ENCODE data around the gene ALDH1L1. TPM values are rescaled to one million over a fixed set of nuclear protein-coding genes. Genes with fewer than 3 reads are reported as not detected.

The ALDH1L1 gene
- total RNA-seq, 2 experiments from 2014 or later = 0.05 to 0.18 TPM

GRCh38 chr3:126060613-126061145 lies 119.7 kb downstream of the ALDH1L1 start:
- ChIA-PET POLR2A (no interaction called here), CTCF (no interaction called here)
- Mint-ChIP-seq H3K36me3 (ENCODE audit: low read depth) (peaks cover 3% of the 10 kb centered on the region), H3K27me3 (no peaks in the 10 kb centered on the region), H3K4me1 (peaks cover 14% of the 10 kb centered on the region), H3K4me3 (no peak overlapping the region), H3K27ac (no peak overlapping the region), H3K9me3 (ENCODE audit: low read depth) (no peaks in the 10 kb centered on the region)
- no peak for ATAC-seq
- DNase-seq = no peak
- intact Hi-C loops (cut with DNase I, micrococcal nuclease) = no loop called here

- no peak overlapping the region for H3K4me3 Mint-ChIP-seq
- intact Hi-C loops (cut with DNase I, micrococcal nuclease) = no loop called here
- ATAC-seq = no peak
- H3K4me1 Mint-ChIP-seq = peaks cover 13% of the 10 kb centered on the region
- no peaks in the 10 kb centered on the region for H3K36me3 Mint-ChIP-seq (ENCODE audit: low read depth)
- DNase-seq = no peak
- POLR2A ChIA-PET = no interaction called here
- CTCF ChIA-PET = interaction anchor here (0.6 kb wide), 1 partner anchor 1493 kb away, joined by 3 read pairs; no protein-coding TSS in a partner anchor
- H3K27me3 Mint-ChIP-seq = no peaks in the 10 kb centered on the region
- no peaks in the 10 kb centered on the region for H3K9me3 Mint-ChIP-seq (ENCODE audit: low read depth)
- H3K27ac Mint-ChIP-seq = no peak overlapping the region
These were observed 121.7 kb downstream of the ALDH1L1 start for GRCh38 chr3:126058666-126059065.

GRCh38 chr3:126057936-126058335 lies 122.5 kb downstream of the ALDH1L1 start:
- H3K27me3 Mint-ChIP-seq = no peaks in the 10 kb centered on the region
- H3K4me3 Mint-ChIP-seq = no peak overlapping the region
- no peaks in the 10 kb centered on the region for H3K36me3 Mint-ChIP-seq (ENCODE audit: low read depth)
- ChIA-PET POLR2A (no interaction called here), CTCF (no interaction called here)
- no peak for DNase-seq
- H3K9me3 Mint-ChIP-seq (ENCODE audit: low read depth) = no peaks in the 10 kb centered on the region
- H3K4me1 Mint-ChIP-seq = peaks cover 16% of the 10 kb centered on the region
- no peak overlapping the region for H3K27ac Mint-ChIP-seq
- intact Hi-C loops (cut with DNase I, micrococcal nuclease) = no loop called here
- no peak for ATAC-seq

- no peak for DNase-seq
- no peaks in the 10 kb centered on the region for H3K36me3 Mint-ChIP-seq (ENCODE audit: low read depth)
- peaks cover 21% of the 10 kb centered on the region for H3K4me1 Mint-ChIP-seq
- H3K9me3 Mint-ChIP-seq (ENCODE audit: low read depth) = no peaks in the 10 kb centered on the region
- no peak overlapping the region for H3K4me3 Mint-ChIP-seq
- intact Hi-C loops (cut with DNase I, micrococcal nuclease) = no loop called here
- CTCF ChIA-PET = no interaction called here
- no peak for ATAC-seq
- POLR2A ChIA-PET = no interaction called here
- no peaks in the 10 kb centered on the region for H3K27me3 Mint-ChIP-seq
- H3K27ac Mint-ChIP-seq = no peak overlapping the region
These were observed 122.9 kb downstream of the ALDH1L1 start for GRCh38 chr3:126057501-126057819.

- peaks cover 25% of the 10 kb centered on the region for H3K4me1 Mint-ChIP-seq
- ChIA-PET POLR2A (interaction anchor here (0.5 kb wide), 1 partner anchor 218 kb away, joined by 3 read pairs; no protein-coding TSS in a partner anchor), CTCF (no interaction called here)
- ATAC-seq (no peak), DNase-seq (no peak)
- H3K27ac Mint-ChIP-seq = no peak overlapping the region
- intact Hi-C loops (cut with DNase I, micrococcal nuclease) = no loop called here
- no peak overlapping the region for H3K4me3 Mint-ChIP-seq
- no peaks in the 10 kb centered on the region for H3K36me3 Mint-ChIP-seq (ENCODE audit: low read depth)
- H3K9me3 Mint-ChIP-seq (ENCODE audit: low read depth) = no peaks in the 10 kb centered on the region
- no peaks in the 10 kb centered on the region for H3K27me3 Mint-ChIP-seq
These were observed 123.5 kb downstream of the ALDH1L1 start for GRCh38 chr3:126056681-126057500.

GRCh38 chr3:126056088-126056487 lies 124.3 kb downstream of the ALDH1L1 start:
- ATAC-seq = no peak
- POLR2A ChIA-PET = no interaction called here
- DNase-seq = no peak

GRCh38 chr3:126054870-126055269 lies 125.5 kb downstream of the ALDH1L1 start:
- Mint-ChIP-seq H3K36me3 (ENCODE audit: low read depth) (no peaks in the 10 kb centered on the region), H3K4me3 (no peak overlapping the region), H3K27ac (no peak overlapping the region), H3K4me1 (peaks cover 25% of the 10 kb centered on the region), H3K9me3 (ENCODE audit: low read depth) (no peaks in the 10 kb centered on the region), H3K27me3 (no peaks in the 10 kb centered on the region)
- no peak for ATAC-seq
- intact Hi-C loops (cut with DNase I, micrococcal nuclease) = no loop called here
- ChIA-PET CTCF (no interaction called here), POLR2A (no interaction called here)
- DNase-seq = no peak

More at GRCh38 chr3:126056088-126056487, 124.3 kb downstream of the ALDH1L1 start:
- peaks cover 25% of the 10 kb centered on the region for H3K4me1 Mint-ChIP-seq
- H3K9me3 Mint-ChIP-seq (ENCODE audit: low read depth) = no peaks in the 10 kb centered on the region
- no peaks in the 10 kb centered on the region for H3K36me3 Mint-ChIP-seq (ENCODE audit: low read depth)
- H3K27me3 Mint-ChIP-seq = no peaks in the 10 kb centered on the region
- CTCF ChIA-PET = interaction anchor here (0.5 kb wide), 1 partner anchor 142 kb away, joined by 3 read pairs; no protein-coding TSS in a partner anchor
- no peak overlapping the region for H3K4me3 Mint-ChIP-seq
- no peak overlapping the region for H3K27ac Mint-ChIP-seq
- intact Hi-C loops (cut with DNase I, micrococcal nuclease) = no loop called here

GRCh38 chr3:126053949-126054569 lies 126.3 kb downstream of the ALDH1L1 start:
- Mint-ChIP-seq H3K27me3 (no peaks in the 10 kb centered on the region), H3K4me3 (no peak overlapping the region), H3K4me1 (peaks cover 25% of the 10 kb centered on the region), H3K36me3 (ENCODE audit: low read depth) (no peaks in the 10 kb centered on the region), H3K9me3 (ENCODE audit: low read depth) (no peaks in the 10 kb centered on the region), H3K27ac (no peak overlapping the region)
- DNase-seq = peak; percentile 16
- POLR2A ChIA-PET = no interaction called here
- ATAC-seq = peak; percentile 65
- CTCF ChIA-PET = no interaction called here
- intact Hi-C loops (cut with DNase I, micrococcal nuclease) = no loop called here

Other genes starting within 250 kb of the ALDH1L1 start
- gene ROPN1B, start 211.4 kb downstream of the ALDH1L1 start, total RNA-seq = not detected
- gene SLC41A3, start 96.5 kb downstream of the ALDH1L1 start, total RNA-seq = 10 to 100 TPM; 23.1 to 26.6 TPM
- under 1 TPM; 0.32 to 0.53 TPM for gene KLF15, start 176.8 kb upstream of the ALDH1L1 start, total RNA-seq
- gene CFAP100, start 214.3 kb upstream of the ALDH1L1 start, total RNA-seq = not detected